ENCODE results near the gene PTGS2. TPM values are rescaled to one million over a fixed set of nuclear protein-coding genes. Genes with fewer than 3 reads are reported as not detected.

PTGS2 gene
- total and polyA plus RNA-seq, 9 of the 15 experiments (the other 6 are each of a cell fraction or from before 2014, with no cell fraction given), result 0.01 TPM; not detected in 8

DNA sequence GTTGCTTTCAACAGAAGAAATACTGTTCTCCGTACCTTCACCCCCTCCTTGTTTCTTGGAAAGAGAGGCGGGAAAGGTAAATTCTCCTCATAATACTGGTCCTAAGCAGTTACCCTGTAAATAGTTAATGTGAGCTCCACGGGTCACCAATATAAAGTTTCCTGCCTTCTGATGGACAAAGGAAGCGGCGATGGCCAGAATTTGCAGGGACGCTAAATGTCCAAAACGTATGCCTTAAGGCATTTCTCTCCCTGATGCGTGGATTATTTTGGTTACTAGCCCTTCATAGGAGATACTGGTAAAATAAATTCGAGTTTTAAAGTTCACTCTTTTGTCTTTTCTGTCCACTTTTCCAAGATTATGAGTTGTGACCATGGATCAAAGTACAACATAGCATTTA lies 898 bp upstream of the PTGS2 start:
- ATAC-seq, result no peak
- no TSS peak for BruUV-seq (replicated peaks)
- no peaks in the 10 kb centered on the region for H3K79me2 ChIP-seq (ENCODE audit: control insufficient read depth, insufficient read depth, low read length)
- POLR2A ChIA-PET, result interaction anchor here (0.6 to 1.5 kb wide), 2 partner anchors 8 to 658 kb away, joined by 3 to 4 read pairs; no protein-coding TSS in a partner anchor
- no peaks in the 10 kb centered on the region for H3K27me3 ChIP-seq (ENCODE audit: control insufficient read depth in 2 of 2, insufficient read depth in 2 of 2, low read length in 2 of 2)
- H3K9me3 ChIP-seq (replicated peaks; ENCODE audit: control insufficient read depth, insufficient read depth, low read depth, low read length), result no peaks in the 10 kb centered on the region
- H3K4me1 ChIP-seq (replicated peaks in 1 of 2; ENCODE audit: control insufficient read depth in 2 of 2, insufficient read depth in 2 of 2, low read length in 2 of 2), result 0 out of 5 replicates have a peak, but pooled peaks cover 0 to 3% of the 10 kb centered on the region in 2 experiments
- H2AFZ ChIP-seq (ENCODE audit: low read depth, low read length), result no peak overlapping the region
- H4K20me1 ChIP-seq (replicated peaks; ENCODE audit: control insufficient read depth, insufficient read depth, low read length), result no peaks in the 10 kb centered on the region
- intact Hi-C loops (cut with micrococcal nuclease), result no loop called here
- in situ Hi-C loops (cut with MboI), result no loop called here
- H3K4me3 ChIP-seq, result no peak overlapping the region
- 2% methylated on average over 9 of the region's 9 CpGs for WGBS (ENCODE audit: insufficient coverage, low coverage, missing lambda C conversion rate)
- TF ChIP-seq CREM (IDR thresholded peaks at IDR 0.05; ENCODE audit: low read depth), result no peak
- TF ChIP-seq RCOR1 (IDR thresholded peaks at IDR 0.05; ENCODE audit: borderline replicate concordance in 1 of 2, low read depth in 2 of 2, low read length in 2 of 2), result no peak
- TF ChIP-seq MCM5 (IDR thresholded peaks at IDR 0.05; ENCODE audit: low read depth), result no peak
- TF ChIP-seq, protein P1, sequence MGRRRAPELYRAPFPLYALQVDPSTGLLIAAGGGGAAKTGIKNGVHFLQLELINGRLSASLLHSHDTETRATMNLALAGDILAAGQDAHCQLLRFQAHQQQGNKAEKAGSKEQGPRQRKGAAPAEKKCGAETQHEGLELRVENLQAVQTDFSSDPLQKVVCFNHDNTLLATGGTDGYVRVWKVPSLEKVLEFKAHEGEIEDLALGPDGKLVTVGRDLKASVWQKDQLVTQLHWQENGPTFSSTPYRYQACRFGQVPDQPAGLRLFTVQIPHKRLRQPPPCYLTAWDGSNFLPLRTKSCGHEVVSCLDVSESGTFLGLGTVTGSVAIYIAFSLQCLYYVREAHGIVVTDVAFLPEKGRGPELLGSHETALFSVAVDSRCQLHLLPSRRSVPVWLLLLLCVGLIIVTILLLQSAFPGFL (CRISPR knock-in tag; IDR thresholded peaks at IDR 0.05), result no peak
- TF ChIP-seq ZNF507 (tag; conservative IDR thresholded peaks at IDR 0.05), result no peak
- TF ChIP-seq KLF13 (tag; IDR thresholded peaks at IDR 0.05; ENCODE audit: borderline replicate concordance, low read depth), result no peak
- TF ChIP-seq KDM5B (IDR thresholded peaks at IDR 0.05; ENCODE audit: insufficient replicate concordance, low read depth, low read length), result no peak
- TF ChIP-seq ZFPM2 (CRISPR knock-in tag; IDR thresholded peaks at IDR 0.05), result no peak
- TF ChIP-seq, protein P2, sequence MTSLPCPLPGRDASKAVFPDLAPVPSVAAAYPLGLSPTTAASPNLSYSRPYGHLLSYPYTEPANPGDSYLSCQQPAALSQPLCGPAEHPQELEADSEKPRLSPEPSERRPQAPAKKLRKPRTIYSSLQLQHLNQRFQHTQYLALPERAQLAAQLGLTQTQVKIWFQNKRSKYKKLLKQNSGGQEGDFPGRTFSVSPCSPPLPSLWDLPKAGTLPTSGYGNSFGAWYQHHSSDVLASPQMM (CRISPR knock-in tag; IDR thresholded peaks at IDR 0.05), result no peak
- TF ChIP-seq, protein P3, sequence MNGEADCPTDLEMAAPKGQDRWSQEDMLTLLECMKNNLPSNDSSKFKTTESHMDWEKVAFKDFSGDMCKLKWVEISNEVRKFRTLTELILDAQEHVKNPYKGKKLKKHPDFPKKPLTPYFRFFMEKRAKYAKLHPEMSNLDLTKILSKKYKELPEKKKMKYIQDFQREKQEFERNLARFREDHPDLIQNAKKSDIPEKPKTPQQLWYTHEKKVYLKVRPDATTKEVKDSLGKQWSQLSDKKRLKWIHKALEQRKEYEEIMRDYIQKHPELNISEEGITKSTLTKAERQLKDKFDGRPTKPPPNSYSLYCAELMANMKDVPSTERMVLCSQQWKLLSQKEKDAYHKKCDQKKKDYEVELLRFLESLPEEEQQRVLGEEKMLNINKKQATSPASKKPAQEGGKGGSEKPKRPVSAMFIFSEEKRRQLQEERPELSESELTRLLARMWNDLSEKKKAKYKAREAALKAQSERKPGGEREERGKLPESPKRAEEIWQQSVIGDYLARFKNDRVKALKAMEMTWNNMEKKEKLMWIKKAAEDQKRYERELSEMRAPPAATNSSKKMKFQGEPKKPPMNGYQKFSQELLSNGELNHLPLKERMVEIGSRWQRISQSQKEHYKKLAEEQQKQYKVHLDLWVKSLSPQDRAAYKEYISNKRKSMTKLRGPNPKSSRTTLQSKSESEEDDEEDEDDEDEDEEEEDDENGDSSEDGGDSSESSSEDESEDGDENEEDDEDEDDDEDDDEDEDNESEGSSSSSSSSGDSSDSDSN (IDR thresholded peaks at IDR 0.05; ENCODE audit: borderline replicate concordance in 1 of 2, low read depth in 2 of 2, low read length in 2 of 2), result no peak
- TF ChIP-seq BACH1 (tag; IDR thresholded peaks at IDR 0.05), result no peak
- TF ChIP-seq ZNF354B (CRISPR knock-in tag; IDR thresholded peaks at IDR 0.05), result no peak
- TF ChIP-seq, protein P4, sequence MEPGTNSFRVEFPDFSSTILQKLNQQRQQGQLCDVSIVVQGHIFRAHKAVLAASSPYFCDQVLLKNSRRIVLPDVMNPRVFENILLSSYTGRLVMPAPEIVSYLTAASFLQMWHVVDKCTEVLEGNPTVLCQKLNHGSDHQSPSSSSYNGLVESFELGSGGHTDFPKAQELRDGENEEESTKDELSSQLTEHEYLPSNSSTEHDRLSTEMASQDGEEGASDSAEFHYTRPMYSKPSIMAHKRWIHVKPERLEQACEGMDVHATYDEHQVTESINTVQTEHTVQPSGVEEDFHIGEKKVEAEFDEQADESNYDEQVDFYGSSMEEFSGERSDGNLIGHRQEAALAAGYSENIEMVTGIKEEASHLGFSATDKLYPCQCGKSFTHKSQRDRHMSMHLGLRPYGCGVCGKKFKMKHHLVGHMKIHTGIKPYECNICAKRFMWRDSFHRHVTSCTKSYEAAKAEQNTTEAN (CRISPR knock-in tag; IDR thresholded peaks at IDR 0.05), result no peak
- TF ChIP-seq TGIF2 (CRISPR knock-in tag; IDR thresholded peaks at IDR 0.05), result no peak
- TF ChIP-seq, protein P5, sequence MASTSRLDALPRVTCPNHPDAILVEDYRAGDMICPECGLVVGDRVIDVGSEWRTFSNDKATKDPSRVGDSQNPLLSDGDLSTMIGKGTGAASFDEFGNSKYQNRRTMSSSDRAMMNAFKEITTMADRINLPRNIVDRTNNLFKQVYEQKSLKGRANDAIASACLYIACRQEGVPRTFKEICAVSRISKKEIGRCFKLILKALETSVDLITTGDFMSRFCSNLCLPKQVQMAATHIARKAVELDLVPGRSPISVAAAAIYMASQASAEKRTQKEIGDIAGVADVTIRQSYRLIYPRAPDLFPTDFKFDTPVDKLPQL (IDR thresholded peaks at IDR 0.05; ENCODE audit: extremely low read depth, insufficient read length), result no peak
- no peak for DNase-seq (ENCODE audit: extremely low read depth in 1 of 4, low spot score in 3 of 4)
- no peaks in the 10 kb centered on the region for H3K36me3 ChIP-seq (ENCODE audit: control insufficient read depth, insufficient read depth, low read length)
- CTCF ChIA-PET (ENCODE audit: low intra/inter-chr PET ratio), result no interaction called here
- H3K27ac ChIP-seq (ENCODE audit: extremely low read depth, low read depth, low read length), result no peak overlapping the region
- no peaks in the 10 kb centered on the region for H3K9me1 ChIP-seq (ENCODE audit: control insufficient read depth, insufficient read depth, low read length)
- FAIRE-seq, result no peak
- no peak overlapping the region for H3K9ac ChIP-seq (ENCODE audit: insufficient read depth in 1 of 2, low read depth in 2 of 2, low read length in 2 of 2)
- H3K4me2 ChIP-seq (ENCODE audit: insufficient read depth, low read length), result no peak overlapping the region
